ENCODE data around the gene PIK3R3.

PIK3R3 gene

DNA sequence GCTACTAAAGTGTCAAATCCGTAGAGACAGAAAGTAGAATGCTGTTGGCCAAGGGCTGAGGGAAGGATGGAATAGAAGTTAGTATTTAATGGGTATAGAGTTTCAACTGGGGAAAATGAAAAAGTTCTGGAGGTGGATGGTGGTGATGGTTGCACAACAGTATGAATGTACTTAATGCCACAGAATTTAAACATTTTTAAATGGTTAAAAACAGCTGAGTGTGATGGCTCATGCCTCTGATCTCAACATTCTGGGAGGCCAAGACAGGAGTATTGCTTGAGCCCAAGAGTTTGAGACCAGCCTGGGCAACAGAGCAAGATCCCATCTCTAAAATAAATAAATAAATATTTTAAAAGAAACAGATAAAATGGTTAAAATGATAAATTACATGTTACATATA lies 44.5 kb downstream of the PIK3R3 start:
- H3K9me3 ChIP-seq (ENCODE audit: control insufficient read depth in 2 of 2, low read length in 2 of 2), result no peaks in the 10 kb centered on the region
- H3K36me3 ChIP-seq (ENCODE audit: control insufficient read depth in 2 of 2, insufficient read depth in 2 of 2, low read length in 2 of 2), result no peaks in the 10 kb centered on the region
- H3K27ac ChIP-seq (ENCODE audit: low read depth in 2 of 2, low read length in 2 of 2), result no peak overlapping the region
- H3K4me1 ChIP-seq (ENCODE audit: control insufficient read depth in 2 of 2, insufficient read depth in 2 of 2, low read length in 2 of 2), result no peaks in the 10 kb centered on the region
- H3K4me3 ChIP-seq (ENCODE audit: low read length in 2 of 2), result no peak overlapping the region
- no peak overlapping the region for H3K9ac ChIP-seq (ENCODE audit: low read depth in 1 of 2, low read length in 2 of 2)
- no peaks in the 10 kb centered on the region for H3K27me3 ChIP-seq (ENCODE audit: control insufficient read depth in 2 of 2, insufficient read depth in 2 of 2, low read length in 2 of 2)

- H3K27ac ChIP-seq (ENCODE audit: low read depth in 2 of 2, low read length in 2 of 2), result no peak overlapping the region
- H3K4me3 ChIP-seq (ENCODE audit: low read length in 2 of 2), result no peak overlapping the region
- H3K9me3 ChIP-seq (ENCODE audit: control insufficient read depth in 2 of 2, low read length in 2 of 2), result no peaks in the 10 kb centered on the region
- no peaks in the 10 kb centered on the region for H3K4me1 ChIP-seq (ENCODE audit: control insufficient read depth in 2 of 2, insufficient read depth in 2 of 2, low read length in 2 of 2)
- H3K27me3 ChIP-seq (ENCODE audit: control insufficient read depth in 2 of 2, insufficient read depth in 2 of 2, low read length in 2 of 2), result no peaks in the 10 kb centered on the region
- no peak overlapping the region for H3K9ac ChIP-seq (ENCODE audit: low read depth in 1 of 2, low read length in 2 of 2)
- H3K36me3 ChIP-seq (ENCODE audit: control insufficient read depth in 2 of 2, insufficient read depth in 2 of 2, low read length in 2 of 2), result no peaks in the 10 kb centered on the region
Measured at GRCh38 chr1:46086576-46086975, 45.9 kb downstream of the PIK3R3 start.

- no peak overlapping the region for H3K4me3 ChIP-seq (ENCODE audit: low read length in 2 of 2)
- H3K4me1 ChIP-seq (ENCODE audit: control insufficient read depth in 2 of 2, insufficient read depth in 2 of 2, low read length in 2 of 2), result no peaks in the 10 kb centered on the region
- H3K9ac ChIP-seq (ENCODE audit: low read depth in 1 of 2, low read length in 2 of 2), result no peak overlapping the region
- no peaks in the 10 kb centered on the region for H3K36me3 ChIP-seq (ENCODE audit: control insufficient read depth in 2 of 2, insufficient read depth in 2 of 2, low read length in 2 of 2)
- no peak overlapping the region for H3K27ac ChIP-seq (ENCODE audit: low read depth in 2 of 2, low read length in 2 of 2)
- no peaks in the 10 kb centered on the region for H3K27me3 ChIP-seq (ENCODE audit: control insufficient read depth in 2 of 2, insufficient read depth in 2 of 2, low read length in 2 of 2)
- no peaks in the 10 kb centered on the region for H3K9me3 ChIP-seq (ENCODE audit: control insufficient read depth in 2 of 2, low read length in 2 of 2)
Measured at GRCh38 chr1:46084553-46085451, 47.6 kb downstream of the PIK3R3 start.

- Histone ChIP-seq H3K4me3 (ENCODE audit: low read length in 2 of 2) (no peak overlapping the region), H3K27ac (ENCODE audit: low read depth in 2 of 2, low read length in 2 of 2) (no peak overlapping the region)
Measured at GRCh38 chr1:46083579-46083978, 48.9 kb downstream of the PIK3R3 start.

DNA sequence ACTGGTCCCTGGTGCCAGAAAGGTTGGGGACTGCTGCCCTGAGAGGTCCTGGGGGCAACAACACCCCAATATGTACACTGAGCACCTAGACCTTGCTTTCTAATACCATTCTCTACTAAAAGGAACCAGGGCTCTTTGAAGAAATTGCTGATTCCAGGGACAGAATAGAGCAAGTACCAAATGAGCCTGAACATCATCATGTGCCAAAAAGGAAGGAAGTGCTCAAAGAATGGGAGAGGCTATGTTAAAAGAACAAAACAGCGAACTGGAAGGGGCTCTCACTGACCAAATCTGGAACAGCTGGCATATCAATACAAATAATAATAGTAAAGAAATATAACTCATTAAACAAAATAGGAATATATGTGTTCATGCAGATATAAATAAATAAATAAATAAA lies 50.8 kb downstream of the PIK3R3 start:
- H3K9ac ChIP-seq (ENCODE audit: low read depth in 1 of 2, low read length in 2 of 2), result no peak overlapping the region
- no peak overlapping the region for H3K4me3 ChIP-seq (ENCODE audit: low read length in 2 of 2)
- H3K27ac ChIP-seq (ENCODE audit: low read depth in 2 of 2, low read length in 2 of 2), result no peak overlapping the region
- H3K27me3 ChIP-seq (ENCODE audit: control insufficient read depth in 2 of 2, insufficient read depth in 2 of 2, low read length in 2 of 2), result no peaks in the 10 kb centered on the region
- no peaks in the 10 kb centered on the region for H3K36me3 ChIP-seq (ENCODE audit: control insufficient read depth in 2 of 2, insufficient read depth in 2 of 2, low read length in 2 of 2)
- no peaks in the 10 kb centered on the region for H3K4me1 ChIP-seq (ENCODE audit: control insufficient read depth in 2 of 2, insufficient read depth in 2 of 2, low read length in 2 of 2)
- H3K9me3 ChIP-seq (ENCODE audit: control insufficient read depth in 2 of 2, low read length in 2 of 2), result no peaks in the 10 kb centered on the region

More at GRCh38 chr1:46083579-46083978, 48.9 kb downstream of the PIK3R3 start:
- Histone ChIP-seq H3K9ac (ENCODE audit: low read depth in 1 of 2, low read length in 2 of 2) (no peak overlapping the region), H3K9me3 (ENCODE audit: control insufficient read depth in 2 of 2, low read length in 2 of 2) (no peaks in the 10 kb centered on the region), H3K36me3 (ENCODE audit: control insufficient read depth in 2 of 2, insufficient read depth in 2 of 2, low read length in 2 of 2) (no peaks in the 10 kb centered on the region), H3K4me1 (ENCODE audit: control insufficient read depth in 2 of 2, insufficient read depth in 2 of 2, low read length in 2 of 2) (no peaks in the 10 kb centered on the region), H3K27me3 (ENCODE audit: control insufficient read depth in 2 of 2, insufficient read depth in 2 of 2, low read length in 2 of 2) (no peaks in the 10 kb centered on the region)

DNA sequence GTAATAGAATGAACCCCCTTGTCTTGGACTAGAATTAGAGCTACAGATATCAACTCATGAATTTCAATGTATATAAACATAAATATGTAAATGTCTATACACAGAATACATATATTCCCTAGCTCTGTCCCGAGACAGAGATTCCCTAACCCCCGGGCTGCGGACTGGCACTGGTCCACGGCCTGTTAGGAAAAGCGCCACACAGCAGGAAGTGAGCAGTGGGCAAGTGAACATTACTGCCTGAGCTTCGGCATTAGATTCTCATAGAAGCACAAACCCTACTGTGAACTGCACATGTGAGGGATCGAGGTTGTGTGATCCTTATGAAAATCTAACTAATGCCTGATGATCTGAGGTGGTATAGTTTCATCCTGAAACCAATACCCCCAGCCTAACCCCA lies 51.2 kb downstream of the PIK3R3 start:
- Histone ChIP-seq H3K27me3 (ENCODE audit: control insufficient read depth in 2 of 2, insufficient read depth in 2 of 2, low read length in 2 of 2) (no peaks in the 10 kb centered on the region), H3K4me3 (ENCODE audit: low read length in 2 of 2) (no peak overlapping the region), H3K9ac (ENCODE audit: low read depth in 1 of 2, low read length in 2 of 2) (no peak overlapping the region), H3K36me3 (ENCODE audit: control insufficient read depth in 2 of 2, insufficient read depth in 2 of 2, low read length in 2 of 2) (no peaks in the 10 kb centered on the region), H3K4me1 (ENCODE audit: control insufficient read depth in 2 of 2, insufficient read depth in 2 of 2, low read length in 2 of 2) (no peaks in the 10 kb centered on the region), H3K27ac (ENCODE audit: low read depth in 2 of 2, low read length in 2 of 2) (no peak overlapping the region), H3K9me3 (ENCODE audit: control insufficient read depth in 2 of 2, low read length in 2 of 2) (no peaks in the 10 kb centered on the region)

- H3K36me3 ChIP-seq (ENCODE audit: control insufficient read depth in 2 of 2, insufficient read depth in 2 of 2, low read length in 2 of 2), result no peaks in the 10 kb centered on the region
- no peak overlapping the region for H3K9ac ChIP-seq (ENCODE audit: low read depth in 1 of 2, low read length in 2 of 2)
- H3K27me3 ChIP-seq (ENCODE audit: control insufficient read depth in 2 of 2, insufficient read depth in 2 of 2, low read length in 2 of 2), result no peaks in the 10 kb centered on the region
Measured at GRCh38 chr1:46080257-46080656, 52.2 kb downstream of the PIK3R3 start.

GRCh38 chr1:46077644-46078043 lies 54.8 kb downstream of the PIK3R3 start:
- Histone ChIP-seq H3K27me3 (ENCODE audit: control insufficient read depth in 2 of 2, insufficient read depth in 2 of 2, low read length in 2 of 2) (no peaks in the 10 kb centered on the region), H3K9me3 (ENCODE audit: control insufficient read depth in 2 of 2, low read length in 2 of 2) (no peaks in the 10 kb centered on the region), H3K4me1 (ENCODE audit: control insufficient read depth in 2 of 2, insufficient read depth in 2 of 2, low read length in 2 of 2) (no peaks in the 10 kb centered on the region), H3K36me3 (ENCODE audit: control insufficient read depth in 2 of 2, insufficient read depth in 2 of 2, low read length in 2 of 2) (no peaks in the 10 kb centered on the region), H3K27ac (ENCODE audit: low read depth in 2 of 2, low read length in 2 of 2) (no peak overlapping the region), H3K4me3 (ENCODE audit: low read length in 2 of 2) (no peak overlapping the region), H3K9ac (ENCODE audit: low read depth in 1 of 2, low read length in 2 of 2) (no peak overlapping the region)

More at GRCh38 chr1:46080257-46080656, 52.2 kb downstream of the PIK3R3 start:
- no peak overlapping the region for H3K27ac ChIP-seq (ENCODE audit: low read depth in 2 of 2, low read length in 2 of 2)
- H3K9me3 ChIP-seq (ENCODE audit: control insufficient read depth in 2 of 2, low read length in 2 of 2), result no peaks in the 10 kb centered on the region
- H3K4me3 ChIP-seq (ENCODE audit: low read length in 2 of 2), result no peak overlapping the region
- H3K4me1 ChIP-seq (ENCODE audit: control insufficient read depth in 2 of 2, insufficient read depth in 2 of 2, low read length in 2 of 2), result no peaks in the 10 kb centered on the region

- H3K27ac ChIP-seq (ENCODE audit: low read depth in 2 of 2, low read length in 2 of 2), result no peak overlapping the region
- H3K4me3 ChIP-seq (ENCODE audit: low read length in 2 of 2), result no peak overlapping the region
- H3K36me3 ChIP-seq (ENCODE audit: control insufficient read depth in 2 of 2, insufficient read depth in 2 of 2, low read length in 2 of 2), result no peaks in the 10 kb centered on the region
- H3K9ac ChIP-seq (ENCODE audit: low read depth in 1 of 2, low read length in 2 of 2), result no peak overlapping the region
- H3K9me3 ChIP-seq (ENCODE audit: control insufficient read depth in 2 of 2, low read length in 2 of 2), result no peaks in the 10 kb centered on the region
- H3K4me1 ChIP-seq (ENCODE audit: control insufficient read depth in 2 of 2, insufficient read depth in 2 of 2, low read length in 2 of 2), result no peaks in the 10 kb centered on the region
- no peaks in the 10 kb centered on the region for H3K27me3 ChIP-seq (ENCODE audit: control insufficient read depth in 2 of 2, insufficient read depth in 2 of 2, low read length in 2 of 2)
Measured at GRCh38 chr1:46076343-46076742, 56.1 kb downstream of the PIK3R3 start.

GRCh38 chr1:46072975-46073374 lies 59.5 kb downstream of the PIK3R3 start:
- Histone ChIP-seq H3K27me3 (ENCODE audit: control insufficient read depth in 2 of 2, insufficient read depth in 2 of 2, low read length in 2 of 2) (no peaks in the 10 kb centered on the region), H3K9ac (ENCODE audit: low read depth in 1 of 2, low read length in 2 of 2) (no peak overlapping the region), H3K27ac (ENCODE audit: low read depth in 2 of 2, low read length in 2 of 2) (no peak overlapping the region), H3K4me3 (ENCODE audit: low read length in 2 of 2) (no peak overlapping the region), H3K9me3 (ENCODE audit: control insufficient read depth in 2 of 2, low read length in 2 of 2) (no peaks in the 10 kb centered on the region), H3K4me1 (ENCODE audit: control insufficient read depth in 2 of 2, insufficient read depth in 2 of 2, low read length in 2 of 2) (no peaks in the 10 kb centered on the region), H3K36me3 (ENCODE audit: control insufficient read depth in 2 of 2, insufficient read depth in 2 of 2, low read length in 2 of 2) (no peaks in the 10 kb centered on the region)
